GM18502 (cell line): ENCODE data around the gene BPIFB2.

Source experiments
- ATAC-seq: cut with Tn5 transposase; IDR thresholded peaks from one replicate; pipeline ENCODE4 v1.9.1; 2021; ENCODE audit warnings: mild to moderate bottlenecking; ENCODE audit not compliant: unreplicated experiment, poor library complexity

Gene BPIFB2

GRCh38 chr20:33004141-33004751 lies 3.3 kb upstream of the BPIFB2 start, which contains the start of gene SUN5:
TSS of gene SUN5 (minus strand) at chr20:33004433. CDS start at chr20:33004340, 93 bp downstream.
- no peak for ATAC-seq

GRCh38 chr20:33005132-33005566 lies 2.4 kb upstream of the BPIFB2 start:
- ATAC-seq: no peak

DNA sequence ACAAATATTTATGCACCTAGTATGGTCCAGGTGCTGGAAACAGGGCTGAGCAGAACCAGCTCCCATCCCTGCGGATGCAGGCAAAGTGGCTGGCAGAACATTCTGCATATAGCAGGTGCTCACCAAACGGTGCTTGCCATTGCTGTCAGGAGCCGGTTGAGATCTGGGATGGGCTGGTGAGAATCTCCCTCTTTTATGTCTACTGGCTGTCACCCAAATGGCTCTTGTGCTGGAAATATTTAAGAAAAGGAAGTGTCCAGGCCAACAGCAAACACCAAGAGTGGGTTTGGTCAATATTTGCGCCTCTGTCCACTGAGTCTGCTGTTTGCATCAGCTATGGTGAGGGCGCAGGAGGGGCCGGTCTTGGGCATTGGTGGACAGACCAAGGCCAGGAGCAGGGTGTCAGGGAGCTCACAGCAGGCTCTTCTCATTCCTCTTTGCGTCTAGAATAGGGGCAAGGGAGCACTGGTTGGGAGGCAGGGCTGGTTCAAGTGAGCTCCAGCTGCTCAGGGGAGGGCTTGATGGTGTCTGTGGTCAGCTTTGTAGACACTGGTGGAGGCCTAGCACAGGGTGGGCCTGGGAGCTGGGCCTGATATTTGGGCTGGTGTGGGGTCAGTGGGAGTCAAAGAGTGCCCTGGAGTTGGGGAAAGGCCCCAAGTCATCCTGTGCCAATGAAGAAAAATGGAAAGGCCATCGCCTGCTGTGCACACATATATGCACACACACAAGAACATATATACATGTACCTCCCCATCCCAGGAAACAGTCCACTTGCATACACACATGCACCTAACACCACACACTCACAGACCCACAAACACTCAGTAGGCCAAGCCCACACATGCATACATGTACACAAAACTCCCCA lies 1.4 kb upstream of the BPIFB2 start:
- no peak for ATAC-seq

- ATAC-seq: no peak
Observed at GRCh38 chr20:33006776-33007375, 628 bp upstream of the BPIFB2 start.

- no peak for ATAC-seq
Observed at GRCh38 chr20:33008336-33009213, 1.1 kb downstream of the BPIFB2 start.

DNA sequence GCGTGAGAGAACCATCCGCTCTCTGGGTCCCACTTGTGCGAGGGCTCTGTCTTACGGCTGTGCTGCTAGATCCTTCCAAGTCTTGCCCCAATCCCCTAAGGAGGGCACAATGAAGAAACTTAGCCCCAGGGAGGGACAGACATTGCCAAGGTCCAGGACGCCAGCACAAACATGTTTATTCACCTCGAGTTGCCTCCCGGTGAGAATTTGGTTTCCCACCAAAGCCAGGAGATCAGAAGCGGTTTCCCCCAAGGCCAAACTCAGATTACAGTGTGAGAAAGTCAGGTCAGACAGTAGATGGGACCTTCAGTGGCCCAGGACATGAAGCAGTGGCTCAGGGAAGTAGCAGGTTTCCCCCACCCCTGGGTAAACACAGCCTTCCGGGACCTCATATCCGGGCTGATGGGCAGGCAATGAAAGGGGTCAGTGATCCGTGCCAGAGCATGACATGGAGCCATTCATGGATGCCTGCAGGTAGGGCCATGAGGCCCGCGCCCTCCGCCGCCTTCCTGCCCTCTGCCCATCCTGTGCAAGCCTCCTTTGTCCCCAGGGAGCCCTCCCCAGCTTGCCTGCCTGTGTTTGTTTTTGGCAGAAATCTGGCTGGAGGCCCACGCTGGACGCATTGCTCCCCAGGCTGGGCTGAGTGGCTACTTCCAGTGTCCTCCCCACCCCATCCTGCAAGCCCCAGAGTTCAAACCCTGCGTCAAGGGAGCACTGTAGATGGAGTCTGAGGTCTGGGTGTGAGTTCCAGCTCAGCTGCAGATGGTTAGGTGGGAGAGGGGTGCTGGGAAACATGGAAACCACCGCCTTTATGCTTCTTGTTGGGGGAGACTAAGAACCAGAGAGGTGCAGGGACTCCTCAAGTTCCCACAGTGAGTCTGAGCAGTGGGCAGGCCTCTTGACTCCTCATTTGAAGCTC lies 2.0 kb downstream of the BPIFB2 start:
- no peak for ATAC-seq

DNA sequence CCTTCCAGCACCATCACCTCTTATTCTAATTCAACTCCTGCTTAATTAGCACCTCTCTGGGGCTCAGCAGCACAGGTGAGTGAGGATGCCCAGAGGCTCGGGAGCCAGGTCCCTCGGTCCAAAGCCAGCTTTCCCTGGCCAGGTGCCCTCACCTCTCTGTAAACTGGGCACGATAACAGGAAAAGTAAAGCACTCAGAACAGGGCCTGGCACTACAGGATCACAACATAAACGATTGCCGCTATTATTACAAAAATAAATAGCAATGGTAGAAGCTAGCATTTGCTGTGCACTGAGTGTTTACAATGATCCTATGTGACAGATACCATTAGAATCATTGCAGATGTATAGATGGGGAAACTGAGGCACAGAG lies 2.6 kb downstream of the BPIFB2 start:
- no peak for ATAC-seq

DNA sequence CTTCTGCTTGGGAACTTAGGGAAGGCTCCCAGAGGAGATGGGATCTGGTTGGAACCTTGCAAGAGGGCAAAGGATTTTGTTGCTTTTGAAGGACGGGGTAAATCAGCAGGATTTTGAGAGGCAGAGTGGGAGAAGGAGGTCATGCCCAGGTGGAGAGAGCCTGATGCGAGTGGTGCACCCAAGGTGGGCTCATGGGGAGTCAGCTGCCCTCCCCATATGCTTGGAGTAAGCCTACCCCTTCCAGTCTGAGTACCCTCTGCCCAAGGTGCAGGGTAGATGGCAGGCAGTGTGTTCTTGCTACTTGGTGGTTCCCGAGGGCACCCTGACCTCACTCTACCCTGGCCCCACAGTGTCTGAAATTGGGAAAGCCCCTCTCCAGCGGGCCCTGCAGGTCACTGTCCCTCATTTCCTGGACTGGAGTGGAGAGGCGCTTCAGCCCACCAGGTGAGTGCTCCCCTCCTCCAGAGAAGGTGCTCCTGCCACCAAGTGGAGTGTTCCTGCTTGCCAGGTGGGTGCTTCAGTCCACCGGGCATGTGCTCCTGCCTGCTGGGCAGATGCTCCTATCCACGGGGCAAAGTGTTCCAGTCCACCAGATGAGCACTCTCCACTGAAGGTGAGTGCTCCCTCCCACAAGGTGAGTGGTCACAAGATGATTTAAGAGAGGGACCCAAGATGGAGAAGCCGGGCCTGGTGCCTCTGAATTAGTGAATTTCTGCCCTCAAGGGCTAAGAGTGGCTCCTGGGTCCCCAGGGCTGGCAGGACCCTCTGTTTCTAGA lies 3.4 kb downstream of the BPIFB2 start:
- no peak for ATAC-seq

- ATAC-seq: no peak
Observed at GRCh38 chr20:33012327-33013189, 5.1 kb downstream of the BPIFB2 start.

DNA sequence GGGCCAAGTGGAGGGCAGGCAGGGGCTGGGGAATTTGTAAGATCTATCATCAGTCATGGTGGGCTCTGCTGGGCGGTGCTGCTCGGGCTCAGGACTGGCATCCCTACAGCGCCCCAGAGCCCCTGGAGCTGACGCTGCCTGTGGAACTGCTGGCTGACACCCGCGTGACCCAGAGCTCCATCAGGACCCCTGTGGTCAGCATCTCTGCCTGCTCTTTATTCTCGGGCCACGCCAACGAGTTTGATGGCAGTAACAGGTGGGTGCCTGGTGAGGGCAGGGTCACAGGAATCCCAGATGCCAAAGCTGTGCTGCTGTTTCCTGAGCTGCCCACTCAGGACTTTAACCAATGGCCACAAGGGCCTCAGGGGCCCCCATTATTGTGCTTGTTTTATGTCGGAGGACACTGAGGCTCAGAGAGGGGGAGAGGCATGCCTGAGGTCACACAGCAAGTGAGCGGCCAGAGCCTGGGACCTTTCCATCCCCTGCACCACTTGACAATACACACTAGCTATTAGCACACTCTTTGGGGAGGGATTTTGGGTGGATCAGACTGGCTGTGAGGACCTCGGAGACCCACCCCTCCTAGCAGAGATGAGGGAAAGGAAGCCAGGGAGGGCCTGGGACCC lies 6.3 kb downstream of the BPIFB2 start:
- ATAC-seq: no peak

DNA sequence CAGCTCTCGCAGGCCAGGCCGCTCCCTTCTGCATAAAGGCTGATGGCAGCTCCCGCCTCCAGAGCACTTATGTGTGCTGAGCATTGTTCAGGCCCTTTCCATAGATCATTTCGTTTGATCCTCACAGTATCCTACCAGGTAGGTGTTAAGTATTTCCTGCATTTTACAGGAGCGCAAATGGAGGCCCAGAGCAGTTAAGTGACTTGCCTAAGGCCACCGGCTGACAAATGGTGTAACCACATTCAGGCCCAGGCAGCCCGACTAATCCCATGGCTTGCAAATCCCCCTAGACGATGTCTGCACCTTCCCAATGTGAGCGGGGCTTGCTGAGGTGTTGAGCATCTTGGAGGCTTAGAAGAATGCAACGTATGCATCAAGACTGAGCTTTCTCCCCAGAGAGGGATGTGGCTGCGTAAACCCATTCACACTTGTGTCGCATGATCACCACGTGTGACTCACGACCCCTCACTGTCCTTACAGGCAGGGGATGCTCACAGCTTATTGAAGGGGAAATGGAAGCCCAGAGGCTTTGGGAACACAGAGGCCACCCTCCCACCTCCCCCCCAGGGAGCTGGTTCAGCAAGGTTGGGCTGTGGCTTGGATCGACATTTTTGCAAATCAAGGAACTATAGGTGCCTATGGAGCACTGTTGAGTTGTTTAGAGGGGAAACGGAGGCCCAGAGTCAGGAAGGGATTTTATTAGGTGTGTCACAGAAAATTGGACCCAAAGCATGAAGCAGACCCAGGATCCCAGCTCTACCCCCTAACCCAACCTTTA lies 7.0 kb downstream of the BPIFB2 start:
- no peak for ATAC-seq

DNA sequence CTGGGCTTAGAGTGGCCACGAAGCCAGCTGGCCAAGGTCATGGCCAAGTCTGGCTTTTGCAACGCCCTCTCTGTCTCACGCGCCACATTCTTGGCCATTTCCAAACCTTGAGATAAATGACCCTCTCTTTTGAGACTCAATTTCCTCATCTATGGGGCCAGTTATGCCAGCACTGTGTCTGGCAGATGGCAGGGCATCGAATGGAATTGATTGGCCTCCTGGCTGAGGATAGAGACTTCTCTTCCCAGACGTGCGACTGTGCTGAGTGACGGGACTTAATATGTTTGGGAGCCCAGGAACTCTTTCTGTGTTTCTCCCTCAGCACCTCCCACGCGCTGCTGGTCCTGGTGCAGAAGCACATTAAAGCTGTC lies 7.6 kb downstream of the BPIFB2 start:
- ATAC-seq: no peak

DNA sequence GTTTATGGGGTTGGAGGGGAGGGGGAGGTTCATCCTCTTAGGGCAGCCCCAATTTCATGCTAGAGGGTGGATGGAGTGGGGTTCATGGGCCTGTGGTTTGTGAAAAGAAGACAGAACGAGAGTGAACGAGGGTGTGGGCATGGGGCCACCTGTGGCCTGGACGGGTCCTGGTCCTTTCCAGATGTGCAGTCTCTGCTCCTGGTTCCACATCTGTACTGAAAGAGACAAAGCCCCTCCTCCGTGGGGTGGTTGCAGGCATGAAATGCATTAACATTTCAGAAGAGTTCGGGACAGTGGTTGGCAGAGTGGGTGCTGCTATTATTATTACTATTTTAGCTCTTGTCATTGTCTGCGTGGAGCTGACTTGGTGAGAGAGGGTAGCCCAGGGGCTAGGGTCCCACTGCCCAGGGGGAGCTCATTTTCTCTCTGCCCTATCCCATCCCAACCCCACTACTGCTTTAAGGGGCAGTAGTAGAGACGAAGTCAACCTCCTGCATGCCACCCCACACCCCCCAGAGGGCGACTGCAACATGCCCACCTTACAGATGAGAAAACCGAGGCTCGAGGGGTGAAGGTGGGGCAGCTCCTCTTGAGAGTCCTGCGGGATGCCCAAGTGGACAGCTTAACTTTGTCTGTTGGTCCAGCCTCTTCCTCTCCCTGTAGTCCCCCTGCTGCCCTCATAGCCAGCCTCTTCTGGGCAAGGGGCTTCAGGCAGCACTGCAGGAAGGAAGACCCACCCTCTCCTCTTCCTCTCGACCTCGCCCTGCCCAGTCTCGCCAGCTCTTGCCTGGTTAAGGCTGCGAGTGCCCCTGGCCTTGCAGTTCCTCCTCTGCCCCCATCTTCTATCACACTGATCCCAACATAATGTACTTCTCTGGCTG lies 8.4 kb downstream of the BPIFB2 start:
- ATAC-seq: no peak

DNA sequence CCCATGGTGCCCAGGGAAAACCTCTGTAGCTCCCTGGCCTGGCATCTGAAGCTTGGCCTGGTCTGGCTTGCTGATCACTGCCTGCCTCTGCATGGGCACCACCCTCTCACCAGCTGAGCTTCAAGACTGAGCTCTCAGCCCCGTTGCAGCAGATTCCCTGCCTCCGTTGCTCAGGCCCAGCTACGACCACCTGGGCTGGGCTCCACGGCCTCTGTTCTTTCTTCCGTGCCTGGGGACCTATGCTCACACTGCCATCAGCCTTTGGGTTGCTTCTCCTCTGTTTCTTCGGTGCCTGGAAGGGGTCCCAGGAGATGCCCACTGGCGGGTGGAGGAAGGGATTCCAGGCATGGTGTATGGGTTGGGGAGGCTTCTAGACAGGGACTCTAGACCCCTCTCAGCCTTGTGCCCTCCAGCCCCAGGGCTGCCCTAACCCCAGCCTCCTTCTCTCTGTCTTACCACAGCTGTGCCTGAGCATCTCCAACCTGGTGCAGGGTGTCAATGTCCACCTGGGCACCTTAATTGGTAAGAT lies 9.1 kb downstream of the BPIFB2 start:
- no peak for ATAC-seq

- ATAC-seq: no peak
Observed at GRCh38 chr20:33017542-33017941, 10.0 kb downstream of the BPIFB2 start.
